Measurements from ENCODE around the gene PKP1.

DNA sequence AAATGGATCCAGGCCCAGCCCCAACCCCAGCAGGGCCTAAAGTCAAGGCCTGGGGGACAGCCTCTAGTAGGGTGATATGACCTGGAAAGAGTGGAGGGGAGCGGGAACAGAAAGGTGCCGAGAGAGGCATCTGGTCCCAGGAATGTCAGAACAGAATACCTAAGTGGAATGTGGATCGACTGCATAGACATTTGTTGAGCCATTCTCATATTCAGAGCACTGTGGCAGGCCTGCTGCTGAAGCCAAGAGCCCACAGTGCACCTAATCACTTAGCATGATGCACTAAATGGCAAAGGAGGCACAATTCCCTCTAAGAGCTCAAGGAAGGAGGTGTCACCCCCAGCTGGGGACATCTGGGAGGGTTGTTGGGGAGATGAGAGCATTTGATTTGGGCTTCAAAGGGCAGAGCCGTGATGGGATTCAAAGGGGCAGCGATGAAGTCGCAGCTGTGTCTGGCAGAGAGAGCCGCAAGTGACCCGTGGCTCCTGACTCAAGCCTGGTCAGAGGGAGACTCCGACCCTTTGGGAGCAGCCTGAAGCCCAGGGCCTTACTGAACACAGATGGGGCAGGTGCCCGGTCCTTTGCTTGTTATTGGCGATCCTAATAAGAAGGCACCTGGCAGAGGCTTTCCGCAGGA is 8.6 kb upstream of the PKP1 start:
- TF ChIP-seq, protein P1, sequence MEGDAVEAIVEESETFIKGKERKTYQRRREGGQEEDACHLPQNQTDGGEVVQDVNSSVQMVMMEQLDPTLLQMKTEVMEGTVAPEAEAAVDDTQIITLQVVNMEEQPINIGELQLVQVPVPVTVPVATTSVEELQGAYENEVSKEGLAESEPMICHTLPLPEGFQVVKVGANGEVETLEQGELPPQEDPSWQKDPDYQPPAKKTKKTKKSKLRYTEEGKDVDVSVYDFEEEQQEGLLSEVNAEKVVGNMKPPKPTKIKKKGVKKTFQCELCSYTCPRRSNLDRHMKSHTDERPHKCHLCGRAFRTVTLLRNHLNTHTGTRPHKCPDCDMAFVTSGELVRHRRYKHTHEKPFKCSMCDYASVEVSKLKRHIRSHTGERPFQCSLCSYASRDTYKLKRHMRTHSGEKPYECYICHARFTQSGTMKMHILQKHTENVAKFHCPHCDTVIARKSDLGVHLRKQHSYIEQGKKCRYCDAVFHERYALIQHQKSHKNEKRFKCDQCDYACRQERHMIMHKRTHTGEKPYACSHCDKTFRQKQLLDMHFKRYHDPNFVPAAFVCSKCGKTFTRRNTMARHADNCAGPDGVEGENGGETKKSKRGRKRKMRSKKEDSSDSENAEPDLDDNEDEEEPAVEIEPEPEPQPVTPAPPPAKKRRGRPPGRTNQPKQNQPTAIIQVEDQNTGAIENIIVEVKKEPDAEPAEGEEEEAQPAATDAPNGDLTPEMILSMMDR (optimal IDR thresholded peaks at IDR 0.05 in 1 of 3, IDR thresholded peaks at IDR 0.05 in 1 of 3, conservative IDR thresholded peaks at IDR 0.05 in 1 of 3; ENCODE audit: extremely low read depth in 1 of 3, insufficient read depth in 2 of 3, low read length in 3 of 3) = no peak
- no peak for TF ChIP-seq EZH2 (IDR thresholded peaks at IDR 0.05; ENCODE audit: low read length)
